SH-SY5Y (cell line): Measurements from ENCODE around the gene SCPEP1.

Experiments
- GATA2 ChIP-seq: IDR thresholded peaks from 2 replicates; pipeline ENCODE4 v1.6.1; 2011; ENCODE audit warnings: mild to moderate bottlenecking, low read depth, low read length
- GATA3 ChIP-seq: IDR thresholded peaks from 2 replicates; pipeline ENCODE4 v1.6.1; 2011; ENCODE audit warnings: low read depth, mild to moderate bottlenecking, low read length, moderate library complexity

- TF ChIP-seq GATA3 (no peak), GATA2 (no peak)
Measured at GRCh38 chr17:57017625-57018024, 39.7 kb downstream of the SCPEP1 start.
